Chondrocyte (in vitro differentiated cells): ENCODE measurements around the gene SLC38A4. TPM values are rescaled to one million over a fixed set of nuclear protein-coding genes. Genes with fewer than 3 reads are reported as not detected.

Experiments
- DNase-seq: peaks from one replicate; pipeline ENCODE4 v3.0.0; 2021; ENCODE audit warnings: mixed read lengths, low spot score
- H3K27ac Mint-ChIP-seq: one replicate; pipeline ENCODE4 v1.8.0; 2021; ENCODE audit warnings: mild to moderate bottlenecking, moderate library complexity, mixed read lengths; ENCODE audit not compliant: unreplicated experiment
- H3K27me3 Mint-ChIP-seq: 2 replicates; pipeline ENCODE4 v1.8.0; 2021; ENCODE audit warnings: low read depth, mixed read lengths
- H3K36me3 Mint-ChIP-seq: 2 replicates; pipeline ENCODE4 v1.8.0; 2021; ENCODE audit warnings: low read depth, mixed read lengths
- H3K4me1 Mint-ChIP-seq: 2 replicates; pipeline ENCODE4 v1.8.0; 2021; ENCODE audit warnings: low read depth, mild to moderate bottlenecking, mixed read lengths
- H3K4me3 Mint-ChIP-seq: one replicate; pipeline ENCODE4 v1.8.0; 2021; ENCODE audit warnings: mild to moderate bottlenecking, moderate library complexity, mixed read lengths; ENCODE audit not compliant: unreplicated experiment
- H3K9me3 Mint-ChIP-seq: 2 replicates; pipeline ENCODE4 v1.8.0; 2021; ENCODE audit warnings: low read depth, mixed read lengths
- CTCF ChIP-seq: fragments of 200-600 bp; sonication (generic); IDR thresholded peaks from 2 replicates; pipeline ENCODE4 v1.5.0; 2021; ENCODE audit warnings: antibody characterized with exemption, mild to moderate bottlenecking, moderate library complexity
- total RNA-seq: library from RNA; stranded (reverse); gene quantifications from 3 replicates; pipeline ENCODE4 v1.2.1, GENCODE V29; 2021

The SLC38A4 gene
- total RNA-seq, 1 donor from 2014 or later: 10.0 TPM

- Mint-ChIP-seq H3K27me3 (no peaks in the 10 kb centered on the region), H3K27ac (no peak overlapping the region), H3K4me3 (no peak overlapping the region), H3K9me3 (peaks cover 13% of the 10 kb centered on the region), H3K36me3 (peaks cover 11% of the 10 kb centered on the region), H3K4me1 (peaks cover 34% of the 10 kb centered on the region)
- TF ChIP-seq CTCF: no peak
- no peak for DNase-seq
Observed at GRCh38 chr12:46798056-46798455, 27.7 kb downstream of the SLC38A4 start.

GRCh38 chr12:46795988-46796387 lies 29.8 kb downstream of the SLC38A4 start:
- no peak overlapping the region for H3K27ac Mint-ChIP-seq
- no peak for TF ChIP-seq CTCF
- H3K4me3 Mint-ChIP-seq: no peak overlapping the region
- H3K36me3 Mint-ChIP-seq: peaks cover 18% of the 10 kb centered on the region
- DNase-seq: no peak
- H3K27me3 Mint-ChIP-seq: no peaks in the 10 kb centered on the region
- peaks cover 16% of the 10 kb centered on the region for H3K4me1 Mint-ChIP-seq
- peaks cover 13% of the 10 kb centered on the region for H3K9me3 Mint-ChIP-seq

GRCh38 chr12:46794593-46795190 lies 31.1 kb downstream of the SLC38A4 start:
- no peak for DNase-seq
- peaks cover 8% of the 10 kb centered on the region for H3K4me1 Mint-ChIP-seq
- H3K27ac Mint-ChIP-seq: no peak overlapping the region
- peaks cover 13% of the 10 kb centered on the region for H3K9me3 Mint-ChIP-seq
- TF ChIP-seq CTCF: no peak
- H3K4me3 Mint-ChIP-seq: no peak overlapping the region
- peaks cover 15% of the 10 kb centered on the region for H3K36me3 Mint-ChIP-seq
- H3K27me3 Mint-ChIP-seq: no peaks in the 10 kb centered on the region

GRCh38 chr12:46792925-46793324 lies 32.9 kb downstream of the SLC38A4 start:
- H3K9me3 Mint-ChIP-seq: peaks cover 13% of the 10 kb centered on the region
- no peak for TF ChIP-seq CTCF
- H3K36me3 Mint-ChIP-seq: peaks cover 13% of the 10 kb centered on the region
- H3K4me1 Mint-ChIP-seq: peaks cover 20% of the 10 kb centered on the region
- H3K27me3 Mint-ChIP-seq: no peaks in the 10 kb centered on the region
- no peak overlapping the region for H3K4me3 Mint-ChIP-seq
- H3K27ac Mint-ChIP-seq: no peak overlapping the region
- no peak for DNase-seq

GRCh38 chr12:46790066-46790465 lies 35.7 kb downstream of the SLC38A4 start:
- no peak for TF ChIP-seq CTCF
- Mint-ChIP-seq H3K36me3 (peaks cover 7% of the 10 kb centered on the region), H3K4me3 (no peak overlapping the region), H3K27ac (peak overlapping the region; percentile 50), H3K4me1 (peaks cover 49% of the 10 kb centered on the region), H3K27me3 (no peaks in the 10 kb centered on the region), H3K9me3 (peaks cover 10% of the 10 kb centered on the region)
- DNase-seq: no peak
